ENCODE data around the gene MRC1. TPM values are rescaled to one million over a fixed set of nuclear protein-coding genes. Genes with fewer than 3 reads are reported as not detected.

The MRC1 gene
- total RNA-seq, 1 experiment from 2014 or later, result 0.37 TPM

DNA sequence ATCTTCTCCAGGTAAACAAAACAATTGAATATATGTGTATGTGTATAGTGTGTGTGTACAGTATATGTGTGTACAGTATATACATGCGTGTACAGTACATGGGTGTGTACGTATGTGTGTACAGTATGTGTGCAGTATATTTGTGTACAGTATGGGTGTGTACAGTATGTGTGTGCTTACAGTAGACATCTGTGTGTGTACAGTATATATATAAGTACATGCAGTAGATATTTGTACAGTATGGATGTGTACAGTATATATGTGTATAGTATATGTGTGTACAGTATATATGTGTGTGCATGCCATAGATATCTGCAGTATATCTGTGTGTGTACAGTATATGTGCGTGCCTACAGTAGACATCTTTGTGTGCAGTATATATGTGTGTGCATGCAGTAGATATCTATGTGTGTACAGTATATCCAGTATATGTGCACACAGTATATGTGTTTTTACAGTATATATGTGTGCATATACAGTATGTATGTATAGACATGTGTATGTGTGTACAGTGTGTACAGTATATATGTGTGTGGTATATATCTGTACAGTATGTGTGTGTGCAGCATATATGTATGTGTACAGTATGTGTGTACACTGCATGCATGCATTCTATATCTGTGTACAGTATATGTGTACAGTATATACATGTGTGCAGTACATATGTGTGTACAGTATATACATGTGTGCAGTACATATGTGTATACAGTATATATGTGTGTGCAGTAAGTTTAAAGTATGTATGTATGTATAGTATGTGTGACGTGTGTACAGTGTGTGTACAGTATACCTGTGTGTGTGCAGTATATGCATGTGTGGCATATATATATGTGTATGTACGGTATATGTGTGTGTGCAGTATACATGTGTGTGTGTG lies 105.3 kb downstream of the MRC1 start:
- POLR2A ChIA-PET, result no interaction called here
- TF ChIP-seq MAX (IDR thresholded peaks at IDR 0.05) (no peak), CEBPB (IDR thresholded peaks at IDR 0.05; ENCODE audit: low read depth) (no peak), REST (IDR thresholded peaks at IDR 0.05; ENCODE audit: low read depth) (no peak), SRF (IDR thresholded peaks at IDR 0.05; ENCODE audit: low read depth) (no peak), SP1 (IDR thresholded peaks at IDR 0.05; ENCODE audit: low read depth) (no peak), POLR2A (IDR thresholded peaks at IDR 0.05; ENCODE audit: borderline replicate concordance, extremely low read depth, insufficient read depth, insufficient read length) (no peak), TCF7L2 (IDR thresholded peaks at IDR 0.05; ENCODE audit: borderline replicate concordance, extremely low read depth, insufficient read depth, insufficient read length) (no peak), EZH2phosphoT487 (IDR thresholded peaks at IDR 0.05; ENCODE audit: borderline replicate concordance) (no peak), CBX3 (IDR thresholded peaks at IDR 0.05; ENCODE audit: low read depth) (no peak), RAD21 (IDR thresholded peaks at IDR 0.05; ENCODE audit: low read depth) (no peak), YY1 (IDR thresholded peaks at IDR 0.05; ENCODE audit: extremely low read depth, insufficient replicate concordance, low read depth, low read length) (no peak), FOSL1 (IDR thresholded peaks at IDR 0.05; ENCODE audit: low read depth) (no peak), POLR2AphosphoS5 (IDR thresholded peaks at IDR 0.05; ENCODE audit: low read depth, low read length) (no peak), ELF1 (IDR thresholded peaks at IDR 0.05; ENCODE audit: borderline replicate concordance, low read depth) (no peak), SIN3A (IDR thresholded peaks at IDR 0.05; ENCODE audit: low read depth) (no peak), ZBTB33 (IDR thresholded peaks at IDR 0.05; ENCODE audit: extremely low read depth, insufficient replicate concordance, low read length) (no peak), JUND (IDR thresholded peaks at IDR 0.05) (no peak)
- TF ChIP-seq, protein P1, sequence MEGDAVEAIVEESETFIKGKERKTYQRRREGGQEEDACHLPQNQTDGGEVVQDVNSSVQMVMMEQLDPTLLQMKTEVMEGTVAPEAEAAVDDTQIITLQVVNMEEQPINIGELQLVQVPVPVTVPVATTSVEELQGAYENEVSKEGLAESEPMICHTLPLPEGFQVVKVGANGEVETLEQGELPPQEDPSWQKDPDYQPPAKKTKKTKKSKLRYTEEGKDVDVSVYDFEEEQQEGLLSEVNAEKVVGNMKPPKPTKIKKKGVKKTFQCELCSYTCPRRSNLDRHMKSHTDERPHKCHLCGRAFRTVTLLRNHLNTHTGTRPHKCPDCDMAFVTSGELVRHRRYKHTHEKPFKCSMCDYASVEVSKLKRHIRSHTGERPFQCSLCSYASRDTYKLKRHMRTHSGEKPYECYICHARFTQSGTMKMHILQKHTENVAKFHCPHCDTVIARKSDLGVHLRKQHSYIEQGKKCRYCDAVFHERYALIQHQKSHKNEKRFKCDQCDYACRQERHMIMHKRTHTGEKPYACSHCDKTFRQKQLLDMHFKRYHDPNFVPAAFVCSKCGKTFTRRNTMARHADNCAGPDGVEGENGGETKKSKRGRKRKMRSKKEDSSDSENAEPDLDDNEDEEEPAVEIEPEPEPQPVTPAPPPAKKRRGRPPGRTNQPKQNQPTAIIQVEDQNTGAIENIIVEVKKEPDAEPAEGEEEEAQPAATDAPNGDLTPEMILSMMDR (IDR thresholded peaks at IDR 0.05 in 2 of 3, conservative IDR thresholded peaks at IDR 0.05 in 1 of 3; ENCODE audit: borderline replicate concordance in 1 of 3, insufficient read depth in 1 of 3, low read depth in 2 of 3, low read length in 2 of 3), result no peak

More for the DNA sequence above, 105.3 kb downstream of the MRC1 start:
- CTCF ChIA-PET, result no interaction called here
- no peak overlapping the region for H3K4me2 ChIP-seq (ENCODE audit: low read length)
- H2AFZ ChIP-seq (ENCODE audit: low read depth, low read length, poor library complexity, severe bottlenecking), result no peak overlapping the region
- H3K36me3 ChIP-seq (ENCODE audit: control insufficient read depth in 1 of 2, insufficient read depth in 2 of 2, low read length in 2 of 2), result no peaks in the 10 kb centered on the region
- H4K20me1 ChIP-seq (ENCODE audit: insufficient read depth), result no peaks in the 10 kb centered on the region
- no peaks in the 10 kb centered on the region for H3K9me3 ChIP-seq (ENCODE audit: control insufficient read depth in 1 of 2, insufficient read depth in 1 of 2, low read depth in 1 of 2, low read length in 2 of 2)
- no peaks in the 10 kb centered on the region for H3K4me1 ChIP-seq (ENCODE audit: control insufficient read depth in 1 of 2, insufficient read depth in 2 of 2, low read length in 2 of 2)
- BruUV-seq (replicated peaks), result no TSS peak
- H3K27me3 ChIP-seq (ENCODE audit: insufficient read depth, low read length), result no peaks in the 10 kb centered on the region
- no peak for DNase-seq (ENCODE audit: low read depth, low spot score)
- H3K4me3 ChIP-seq (replicated peaks in 1 of 2; ENCODE audit: low read depth in 1 of 2, low read length in 2 of 2), result no peak overlapping the region
- no peaks in the 10 kb centered on the region for H3K79me2 ChIP-seq (ENCODE audit: insufficient read depth, low read length)
- intact Hi-C loops (cut with micrococcal nuclease), result no loop called here
- RAD21 ChIA-PET (ENCODE audit: low non-redundant PET in 1 of 2, low total read pairs in 2 of 2, uncharacterized antibody in 2 of 2, unreplicated experiment in 2 of 2), result no interaction called here
- no peak for ATAC-seq
- no peak overlapping the region for H3K9ac ChIP-seq (ENCODE audit: low read length)
- H3K9me2 ChIP-seq (ENCODE audit: insufficient read depth), result no peaks in the 10 kb centered on the region
- no peak overlapping the region for H3K27ac ChIP-seq (ENCODE audit: low read depth, low read length)

All from HCT116 (cell line).